K562 (cell line): ENCODE results near the gene WSCD2. TPM values are rescaled to one million over a fixed set of nuclear protein-coding genes. Genes with fewer than 3 reads are reported as not detected.

Source experiments
- AFF4 ChIP-seq: sonication (generic); formaldehyde crosslinking; IDR thresholded peaks from 2 replicates; pipeline ENCODE4 v1.8.0; 2023; ENCODE audit warnings: mild to moderate bottlenecking, missing genetic modification reagents
- ATF1 ChIP-seq, 2 experiments: fragments of 450-650 bp in 1 of 2; IDR thresholded peaks; 2 replicates each; pipeline ENCODE4 v1.6.1; 2016; ENCODE audit warnings: missing compliant biosample characterization in 1 of 2, missing genetic modification characterization in 1 of 2
- CHD2 ChIP-seq: IDR thresholded peaks from 2 replicates; pipeline ENCODE4 v1.6.1; 2011; ENCODE audit warnings: low read depth, low read length
- MEF2D ChIP-seq: conservative IDR thresholded peaks from 2 replicates; pipeline ENCODE4 v1.6.1; 2016; ENCODE audit warnings: low read depth, missing genetic modification characterization, missing compliant biosample characterization
- MTA3 ChIP-seq: fragments of 450-650 bp; formaldehyde crosslinking; IDR thresholded peaks from 2 replicates; pipeline ENCODE4 v1.6.1; 2017; ENCODE audit warnings: mild to moderate bottlenecking, borderline replicate concordance
- NFATC3 ChIP-seq: fragments of 450-650 bp; IDR thresholded peaks from 2 replicates; pipeline ENCODE4 v1.6.1; 2017; ENCODE audit warnings: mild to moderate bottlenecking
- PPARD ChIP-seq: fragments of 250-450 bp; sonication (Bioruptor Pico); IDR thresholded peaks from 2 replicates; pipeline ENCODE4 v1.8.0; 2022; ENCODE audit warnings: inconsistent platforms, mild to moderate bottlenecking, moderate library complexity
- PRDM10 ChIP-seq: fragments of 450-650 bp; IDR thresholded peaks from 2 replicates; pipeline ENCODE4 v1.6.1; 2018; ENCODE audit not compliant: partially characterized antibody
- RAD51 ChIP-seq: fragments of 450-650 bp; IDR thresholded peaks from 2 replicates; pipeline ENCODE4 v1.7.1; 2016; ENCODE audit warnings: low read depth, mild to moderate bottlenecking, borderline replicate concordance
- RHOXF2B ChIP-seq: fragments of 250-450 bp; sonication (Bioruptor Pico); conservative IDR thresholded peaks from 2 replicates; pipeline ENCODE4 v1.5.1; 2021
- SP1 ChIP-seq: sonication (generic); formaldehyde crosslinking; IDR thresholded peaks from 2 replicates; pipeline ENCODE4 v1.8.1; 2022; ENCODE audit warnings: mild to moderate bottlenecking, missing genetic modification reagents
- TBP ChIP-seq: optimal IDR thresholded peaks from 2 replicates; pipeline ENCODE3; 2011; ENCODE audit warnings: low read depth, low read length, improper control_type of control experiment
- ZNF277 ChIP-seq: fragments of 250-450 bp; sonication (Bioruptor Pico); IDR thresholded peaks from 2 replicates; pipeline ENCODE4 v1.8.0; 2022; ENCODE audit warnings: inconsistent platforms, mild to moderate bottlenecking, moderate library complexity, borderline replicate concordance
- ZNF57 ChIP-seq: fragments of 450-650 bp; formaldehyde crosslinking; IDR thresholded peaks from 2 replicates; pipeline ENCODE4 v1.4.0; 2020; ENCODE audit warnings: mild to moderate bottlenecking, moderate library complexity
- polyA plus RNA-seq, 8 experiments: library from polyadenylated mRNA; depleted of rRNA in 4 of 8; stranded (reverse) in 5 of 8; unstranded in 3 of 8; fragments of >200 nt; fragmentation: Nextera tagmentation in 2 of 8; fragmentation: Illumina TruSeq in 1 of 8; extraction: Ambion mirVana in 2 of 8; extraction: Trizol in 1 of 8; gene quantifications; 2 replicates each; pipeline versions ENCODE4 v1.2.1 to v1.2.3, GENCODE V29; 2011 to 2014; ENCODE audit warnings: inconsistent platforms in 1 of 8, missing spikeins in 1 of 8
- total RNA-seq, 7 experiments: library from RNA; depleted of rRNA in 6 of 7; stranded (reverse); fragments of >200 nt in 6 of 7; fragmentation: Illumina TruSeq in 2 of 7; extraction: Trizol in 2 of 7; gene quantifications; 2 replicates each; pipeline versions ENCODE4 v1.2.1 to v1.2.3, GENCODE V29; 2011 to 2021; ENCODE audit warnings: low replicate concordance in 1 of 7
- TF ChIP-seq, protein P1 (sequence below): sonication (generic); formaldehyde crosslinking; IDR thresholded peaks from 2 replicates; pipeline ENCODE4 v1.8.0; 2022; ENCODE audit warnings: missing genetic modification reagents, mild to moderate bottlenecking, borderline replicate concordance

Gene WSCD2
- total and polyA plus RNA-seq, 9 of the 15 experiments (the other 6 are each of a cell fraction or from before 2014, with no cell fraction given), result 0.72 to 14.1 (median 4.0) TPM

DNA sequence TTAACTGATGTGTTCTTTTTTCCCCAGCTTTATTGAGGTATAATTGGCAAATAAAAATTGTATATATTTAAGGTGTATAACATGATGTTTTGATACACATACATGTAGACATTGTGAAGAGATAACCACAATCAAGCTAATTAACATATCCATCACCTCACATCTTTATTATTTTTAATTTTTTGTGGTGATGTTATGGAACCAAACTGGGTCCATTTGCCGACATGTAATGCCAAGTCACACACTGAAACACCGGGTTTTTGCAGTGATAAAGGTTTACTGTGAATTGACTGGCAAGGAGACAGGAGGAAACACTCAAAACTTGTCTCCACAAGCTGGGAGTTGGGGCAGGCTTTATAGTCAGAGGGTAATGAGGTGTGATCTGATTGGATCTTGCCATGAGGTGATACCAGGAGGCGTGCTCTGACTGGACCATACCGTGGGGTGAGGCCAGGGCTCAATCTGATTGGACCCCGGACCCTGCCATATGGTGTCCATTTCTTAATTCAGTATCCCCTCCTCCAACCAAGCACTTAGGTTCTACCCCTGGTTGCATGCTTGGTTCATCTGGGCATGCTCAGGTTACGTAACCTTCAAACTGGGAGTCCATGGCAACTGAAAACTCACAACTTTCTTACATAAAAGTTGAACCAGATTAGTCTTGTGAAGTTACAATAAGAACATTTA, 11.8 kb upstream of the WSCD2 start (continued):
- TF ChIP-seq ZNF277 (no peak), ATF1 (CRISPR knock-in tag; IDR thresholded peaks at IDR 0.05) (no peak), ATF1 (tag; IDR thresholded peaks at IDR 0.05) (peak; percentile 74; the same call in 1 of the 2 replicates), PPARD (CRISPR knock-in tag) (no peak), CHD2 (0 out of 2 replicates have a peak, but pooled peaks have one; percentile 17), RAD51 (no peak; the same call in 1 of the 2 replicates), SP1 (CRISPR knock-in tag) (0 out of 2 replicates have a peak, but pooled peaks have one; percentile 14), AFF4 (CRISPR knock-in tag) (no peak), MEF2D (peak; percentile 73; the same call in 1 of the 2 replicates), ZNF57 (CRISPR knock-in tag) (no peak), RHOXF2B (CRISPR knock-in tag) (0 out of 2 replicates have a peak, but pooled peaks have one; percentile 10), TBP (peak; percentile 95), MTA3 (peak; percentile 98), NFATC3 (peak; percentile 42; the same call in 1 of the 2 replicates), PRDM10 (peak; percentile 82)
- TF ChIP-seq, protein P1, sequence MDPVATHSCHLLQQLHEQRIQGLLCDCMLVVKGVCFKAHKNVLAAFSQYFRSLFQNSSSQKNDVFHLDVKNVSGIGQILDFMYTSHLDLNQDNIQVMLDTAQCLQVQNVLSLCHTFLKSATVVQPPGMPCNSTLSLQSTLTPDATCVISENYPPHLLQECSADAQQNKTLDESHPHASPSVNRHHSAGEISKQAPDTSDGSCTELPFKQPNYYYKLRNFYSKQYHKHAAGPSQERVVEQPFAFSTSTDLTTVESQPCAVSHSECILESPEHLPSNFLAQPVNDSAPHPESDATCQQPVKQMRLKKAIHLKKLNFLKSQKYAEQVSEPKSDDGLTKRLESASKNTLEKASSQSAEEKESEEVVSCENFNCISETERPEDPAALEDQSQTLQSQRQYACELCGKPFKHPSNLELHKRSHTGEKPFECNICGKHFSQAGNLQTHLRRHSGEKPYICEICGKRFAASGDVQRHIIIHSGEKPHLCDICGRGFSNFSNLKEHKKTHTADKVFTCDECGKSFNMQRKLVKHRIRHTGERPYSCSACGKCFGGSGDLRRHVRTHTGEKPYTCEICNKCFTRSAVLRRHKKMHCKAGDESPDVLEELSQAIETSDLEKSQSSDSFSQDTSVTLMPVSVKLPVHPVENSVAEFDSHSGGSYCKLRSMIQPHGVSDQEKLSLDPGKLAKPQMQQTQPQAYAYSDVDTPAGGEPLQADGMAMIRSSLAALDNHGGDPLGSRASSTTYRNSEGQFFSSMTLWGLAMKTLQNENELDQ (CRISPR knock-in tag), result no peak
